HG03159 (cell line): ENCODE measurements around the gene ATG13.

ENCODE experiments used
- ATAC-seq: cut with Tn5 transposase; IDR thresholded peaks from one replicate; pipeline ENCODE4 v1.9.1; 2021; ENCODE audit warnings: mild to moderate bottlenecking, moderate library complexity; ENCODE audit not compliant: unreplicated experiment

ATG13 gene

DNA sequence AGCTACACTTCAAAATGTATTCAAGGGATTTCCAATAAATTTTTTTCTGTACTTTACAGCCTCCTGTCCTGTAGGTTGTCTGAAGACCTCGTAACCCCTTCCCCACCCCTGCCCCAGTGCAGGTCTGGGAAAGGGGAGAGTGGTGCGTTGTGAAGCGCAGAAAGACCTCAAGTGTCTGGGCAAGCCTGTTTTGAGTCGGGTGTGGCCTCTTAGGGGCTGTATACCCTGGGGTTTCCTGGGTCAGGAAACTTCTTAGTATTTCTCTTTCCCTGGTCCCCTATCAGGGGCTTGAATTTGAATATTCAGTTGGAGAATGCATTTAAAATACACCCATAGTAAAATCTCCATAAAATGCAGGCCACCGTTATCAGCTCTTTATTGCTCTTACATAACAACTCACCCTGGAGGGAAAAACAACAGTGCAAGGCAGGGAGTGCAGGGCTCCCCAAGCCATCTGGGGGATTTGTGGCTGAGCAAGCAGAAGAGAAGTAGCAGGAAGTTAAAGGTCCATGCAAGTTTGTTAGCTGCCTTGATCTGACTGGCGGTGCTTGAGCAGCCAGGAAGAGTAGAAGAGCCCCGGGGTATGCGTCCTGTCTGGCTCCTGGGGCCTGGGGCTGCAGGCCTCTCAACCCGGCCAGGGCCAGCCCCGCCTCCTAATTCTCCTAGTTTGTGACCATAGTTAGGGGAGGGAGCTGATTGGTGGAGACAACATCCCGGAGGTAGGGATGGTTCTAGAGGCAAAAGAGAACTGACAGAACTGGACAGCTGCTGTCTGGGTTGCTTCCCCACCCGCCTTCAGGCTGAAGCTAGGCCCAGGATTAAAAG, 57.3 kb downstream of the ATG13 start:
- no peak for ATAC-seq

DNA sequence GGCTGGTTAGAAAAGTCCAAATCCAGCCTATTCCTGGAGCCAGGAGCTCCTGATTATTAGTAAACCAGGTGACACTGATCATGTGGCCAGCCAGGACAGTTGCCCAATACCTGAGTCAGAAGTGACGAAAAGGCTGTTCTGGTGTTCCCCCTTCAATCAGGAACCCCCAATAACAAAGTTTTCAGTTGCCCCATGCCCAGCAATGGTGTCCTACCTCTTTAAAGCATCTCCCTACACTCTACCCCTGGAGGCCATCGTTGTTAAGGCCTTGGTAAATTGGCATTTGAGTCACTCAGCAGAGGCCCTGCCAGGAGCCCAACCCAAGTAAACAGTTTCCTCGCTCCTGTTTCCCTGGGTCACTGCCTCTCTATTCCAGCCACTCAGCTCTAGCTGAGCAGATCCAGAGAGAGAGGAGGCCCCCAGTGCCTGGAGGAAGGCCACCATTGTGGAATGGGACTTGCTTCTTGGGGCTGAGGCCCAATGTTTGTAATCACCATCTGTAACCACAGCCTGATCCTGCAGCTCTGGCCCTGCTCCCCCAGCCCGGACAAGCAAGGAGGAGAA, 58.0 kb downstream of the ATG13 start:
- ATAC-seq, result no peak

- ATAC-seq, result no peak
Observed at GRCh38 chr11:46675949-46676348, 58.6 kb downstream of the ATG13 start.

DNA sequence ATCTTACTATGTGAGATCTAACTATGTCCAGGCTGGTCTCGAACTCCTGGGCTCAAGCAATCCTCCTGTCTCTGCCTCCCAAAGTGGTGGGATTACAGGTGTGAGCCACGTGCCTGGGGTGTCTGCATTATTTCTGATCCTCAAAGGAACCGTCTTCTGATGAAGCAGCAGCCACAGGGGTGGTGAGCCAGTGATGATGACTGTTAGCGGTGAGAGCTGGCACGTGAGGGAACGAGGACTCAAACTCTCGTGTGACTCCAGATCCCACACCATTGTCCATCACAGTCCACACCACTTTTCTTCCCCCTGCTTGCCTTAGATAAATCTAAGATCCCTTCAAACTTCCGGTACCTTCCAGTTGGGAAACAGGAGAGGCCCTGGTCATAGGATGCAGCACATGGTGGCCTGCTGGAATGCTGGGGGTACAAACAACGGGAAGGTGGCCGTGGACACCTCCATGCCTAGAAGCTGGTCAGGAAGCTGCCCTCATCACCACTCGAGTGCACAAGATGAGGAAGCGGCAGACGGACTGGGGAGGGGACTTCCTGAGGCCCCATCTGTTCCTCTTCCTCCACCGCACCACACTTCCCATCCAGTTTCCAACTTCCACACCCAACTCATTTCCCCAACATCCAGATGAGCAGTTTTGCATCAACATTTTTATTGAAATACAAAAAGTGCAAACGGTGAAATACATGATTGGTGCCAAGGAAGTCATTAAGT, 59.2 kb downstream of the ATG13 start:
- no peak for ATAC-seq

- ATAC-seq, result no peak
Observed at GRCh38 chr11:46677169-46677568, 59.8 kb downstream of the ATG13 start.

DNA sequence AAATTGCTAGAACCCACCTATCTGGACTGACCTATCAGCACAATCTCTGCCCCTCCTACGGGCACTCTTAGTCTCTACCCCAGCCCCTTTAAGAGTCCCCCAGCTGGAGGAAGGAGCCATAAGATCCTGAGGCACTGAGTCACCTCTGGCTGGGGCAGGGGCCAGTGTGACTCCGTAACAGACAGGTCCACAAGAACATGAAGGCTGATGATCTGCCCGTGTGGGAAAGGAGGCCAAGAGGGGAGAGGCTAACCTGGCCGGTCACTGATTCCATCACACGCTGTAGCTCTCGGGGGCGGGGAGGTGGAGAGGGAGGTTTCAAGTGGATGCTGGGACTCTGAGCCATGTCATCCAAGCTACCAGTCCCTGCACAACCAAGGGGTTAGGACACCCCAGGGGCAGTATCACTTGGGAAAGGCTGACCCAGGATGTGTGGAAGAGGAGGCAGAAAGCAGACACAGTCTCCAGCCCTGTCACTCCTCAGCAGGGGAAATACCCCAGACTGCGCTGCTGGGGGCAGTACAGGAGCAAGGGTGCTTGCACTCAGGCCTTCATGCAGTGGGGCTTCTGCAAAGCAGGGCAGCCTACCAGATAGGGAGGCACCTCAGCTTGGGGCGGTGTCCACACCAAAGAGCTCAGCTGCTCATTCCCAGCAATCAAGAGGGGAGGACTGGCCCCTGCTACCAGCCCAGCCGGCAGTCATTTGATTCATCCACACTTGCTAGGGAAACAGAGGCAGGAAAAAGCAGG, 60.8 kb downstream of the ATG13 start:
- ATAC-seq, result no peak

DNA sequence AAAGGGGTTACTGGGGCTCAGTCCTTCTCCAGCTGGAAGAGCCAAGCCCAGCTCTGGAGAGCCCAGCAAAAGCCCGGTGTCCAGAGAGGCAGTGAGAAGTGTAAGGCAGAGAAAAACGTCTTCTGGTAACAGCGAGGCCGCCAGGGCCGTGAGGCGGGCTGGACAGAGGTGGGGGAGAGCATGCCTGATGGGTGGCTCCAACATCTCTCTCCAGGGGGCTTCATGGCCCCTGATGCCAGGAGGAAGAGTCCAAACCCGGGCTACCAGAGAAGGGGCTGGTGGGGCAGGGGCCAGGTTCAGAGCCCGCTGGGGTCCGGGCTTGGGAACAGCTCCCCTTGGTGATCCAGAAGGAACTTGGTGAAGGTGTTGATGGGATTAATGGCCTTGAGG, 61.4 kb downstream of the ATG13 start:
- ATAC-seq, result no peak

GRCh38 chr11:46679241-46680163, 62.1 kb downstream of the ATG13 start:
- ATAC-seq, result no peak

GRCh38 chr11:46680164-46680760, 62.9 kb downstream of the ATG13 start:
- no peak for ATAC-seq

GRCh38 chr11:46680815-46681214, 63.5 kb downstream of the ATG13 start:
- ATAC-seq, result no peak

DNA sequence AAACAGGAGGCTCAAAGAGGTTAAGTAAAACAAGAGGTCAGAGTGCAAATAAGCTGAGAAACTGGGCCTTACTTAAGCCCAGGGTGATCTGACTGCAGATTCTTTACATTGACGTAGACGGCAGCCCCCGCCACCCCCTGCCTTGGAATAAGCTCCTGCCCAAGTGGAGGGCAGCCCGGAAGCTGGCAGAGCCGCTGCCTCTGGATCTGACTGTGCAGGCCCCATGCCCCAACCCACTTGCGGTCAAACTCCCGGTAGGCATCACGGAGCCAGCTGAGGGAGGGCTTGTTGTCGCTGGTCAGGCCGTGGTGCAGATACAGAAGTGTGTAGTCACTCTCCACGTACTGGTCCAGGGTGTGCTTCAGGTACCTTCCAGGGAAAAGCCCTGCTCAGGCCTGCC, 64.5 kb downstream of the ATG13 start:
- no peak for ATAC-seq

DNA sequence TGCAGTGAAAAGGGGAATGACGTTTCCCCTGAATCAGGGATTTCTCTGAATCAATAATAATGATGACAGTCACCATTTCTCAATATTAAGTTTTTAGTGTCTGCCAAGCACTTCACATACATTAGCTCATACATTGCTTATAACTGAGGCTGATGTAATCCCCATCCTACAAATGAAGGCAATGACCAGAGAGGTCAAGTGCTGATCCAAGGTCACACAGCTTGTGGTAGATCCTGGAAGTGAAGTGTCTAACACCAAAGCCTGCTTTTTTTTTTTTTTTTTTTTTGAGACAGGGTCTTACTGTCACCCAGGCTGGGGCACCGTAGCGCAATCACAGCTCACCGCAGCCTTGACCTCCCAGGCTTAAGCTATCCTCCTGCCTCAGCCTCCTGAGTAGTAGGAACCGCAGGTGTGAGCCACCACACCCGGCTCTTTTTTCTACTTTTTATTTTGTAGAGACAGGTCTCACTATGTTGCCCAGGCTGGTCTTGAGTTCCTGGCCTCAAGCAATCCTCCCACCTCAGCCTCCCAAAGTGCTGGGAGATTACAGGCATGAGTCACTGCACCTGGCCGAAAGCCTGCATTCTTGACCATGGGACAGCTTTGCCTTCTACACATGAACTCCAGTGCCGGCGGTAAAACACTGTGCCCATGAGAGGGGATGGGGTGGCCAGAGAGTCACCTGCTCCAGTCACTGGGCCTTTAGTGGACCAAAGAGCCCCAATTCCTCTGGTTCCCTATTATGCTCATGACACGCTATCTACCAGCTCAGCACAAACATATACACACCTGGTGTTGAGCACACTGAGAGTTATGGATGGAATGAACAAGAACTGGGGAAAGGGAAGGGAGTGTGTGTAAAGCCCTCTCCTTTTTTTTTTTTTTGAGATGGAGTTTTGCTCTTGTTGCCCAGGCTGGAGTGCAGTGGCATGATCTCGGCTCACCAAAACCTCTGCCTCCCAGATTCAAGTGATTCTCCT, 65.7 kb downstream of the ATG13 start:
- no peak for ATAC-seq

- no peak for ATAC-seq
Observed at GRCh38 chr11:46684367-46684766, 67.0 kb downstream of the ATG13 start.

DNA sequence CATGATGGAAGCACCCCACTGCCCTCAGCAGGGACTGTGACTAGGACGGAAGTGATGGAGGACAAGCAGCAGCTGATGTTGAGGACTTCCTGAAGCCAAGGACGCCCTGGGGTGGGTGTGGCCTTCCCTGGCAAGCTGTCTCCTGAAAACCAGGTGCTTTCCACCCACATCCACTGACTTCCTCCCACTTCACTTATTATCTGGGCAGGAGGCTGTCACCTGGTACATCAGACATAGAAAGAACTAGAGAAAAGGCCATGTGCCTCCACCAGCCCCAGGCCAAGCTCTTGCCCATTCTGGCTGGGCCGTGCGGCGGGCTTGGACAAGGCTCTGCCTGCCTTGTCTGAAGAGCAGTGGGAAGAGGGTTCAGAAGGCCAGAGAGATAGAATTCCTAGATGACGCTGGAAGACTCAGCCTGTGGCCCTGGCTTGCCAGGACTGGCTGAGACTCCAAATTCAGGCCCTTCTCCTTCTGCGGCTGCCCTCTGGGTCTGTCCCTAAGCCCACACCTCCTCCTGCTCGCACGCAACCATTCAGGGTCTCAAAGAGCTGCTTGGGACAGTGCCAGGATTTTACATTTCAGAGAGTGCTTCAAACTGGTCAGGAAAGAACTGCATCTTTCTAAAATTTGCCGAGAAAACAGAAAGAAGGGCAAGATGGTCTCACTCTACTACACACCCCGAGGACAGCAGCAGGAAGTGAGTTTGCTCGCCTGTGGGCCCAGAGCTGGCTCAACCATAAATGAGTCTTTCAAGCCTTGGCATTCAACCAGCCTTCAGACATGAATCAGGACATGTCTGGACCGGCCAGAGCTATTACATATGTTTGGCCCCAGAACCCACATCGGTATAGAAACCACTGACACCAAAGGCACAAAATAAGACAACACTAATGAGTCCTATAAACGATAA, 69.8 kb downstream of the ATG13 start:
- ATAC-seq, result no peak

DNA sequence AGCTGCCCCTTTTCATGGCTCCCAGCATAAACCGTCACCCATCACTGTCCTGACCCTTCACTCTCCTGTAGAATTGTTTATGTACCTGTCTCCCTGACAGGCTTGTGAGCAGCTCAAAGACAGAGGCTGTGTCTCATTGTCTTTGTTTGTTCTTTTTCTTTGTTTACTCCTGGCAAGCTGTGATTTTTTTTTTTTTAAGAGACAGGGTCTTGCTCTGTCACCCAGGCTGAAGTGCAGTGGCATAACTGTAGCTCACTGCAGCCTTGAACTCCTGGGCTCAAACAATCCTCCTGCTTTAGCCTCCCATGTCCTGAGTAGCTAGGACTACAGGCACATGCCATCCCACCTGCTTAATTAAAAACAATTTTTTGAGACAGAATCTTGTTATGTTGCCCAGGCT, 73.3 kb downstream of the ATG13 start:
- no peak for ATAC-seq

DNA sequence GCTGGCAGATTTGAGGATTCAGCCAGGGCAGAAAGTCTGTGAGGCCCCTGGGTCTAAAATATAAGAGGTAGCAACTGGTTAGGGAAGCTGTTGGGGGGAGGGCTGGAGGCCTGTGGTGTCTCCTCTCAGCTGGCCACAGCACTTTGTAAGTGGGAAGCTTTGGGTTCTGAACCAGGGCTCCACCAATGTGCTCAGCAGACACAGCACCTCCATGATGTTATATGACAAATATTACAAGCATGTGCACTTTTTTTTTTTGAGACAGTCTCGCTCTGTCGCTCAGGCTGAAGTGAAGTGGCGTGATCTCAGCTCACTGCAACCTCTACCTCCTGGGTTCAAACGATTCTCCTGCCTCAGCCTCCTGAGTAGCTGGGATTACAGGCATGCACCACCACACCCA, 75.1 kb downstream of the ATG13 start:
- no peak for ATAC-seq

GRCh38 chr11:46693597-46694012, 76.3 kb downstream of the ATG13 start:
- ATAC-seq, result no peak

GRCh38 chr11:46694072-46694471, 76.7 kb downstream of the ATG13 start:
- no peak for ATAC-seq
